ENCODE results near the gene NTN1.

Gene NTN1

DNA sequence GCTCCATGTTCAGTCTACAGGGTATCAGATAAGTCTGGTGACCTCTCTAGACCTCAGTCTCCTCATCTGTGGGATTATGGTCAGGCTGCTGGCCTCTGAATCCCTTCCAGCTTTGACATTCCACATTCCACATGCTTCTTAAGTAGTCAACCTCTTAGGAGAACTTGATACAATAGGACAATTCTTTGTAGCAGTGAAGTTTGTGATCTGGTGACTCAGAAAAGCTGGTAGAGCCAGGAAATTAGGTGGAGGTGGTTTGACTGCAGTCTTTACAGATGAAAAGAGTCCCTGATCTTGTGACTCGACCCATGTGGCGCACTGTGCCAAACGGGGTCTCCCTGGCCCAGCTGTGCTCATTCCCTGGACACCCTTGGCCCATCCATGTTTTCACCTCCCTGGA lies 147.8 kb downstream of the NTN1 start:
- DNase-seq, result no peak

DNA sequence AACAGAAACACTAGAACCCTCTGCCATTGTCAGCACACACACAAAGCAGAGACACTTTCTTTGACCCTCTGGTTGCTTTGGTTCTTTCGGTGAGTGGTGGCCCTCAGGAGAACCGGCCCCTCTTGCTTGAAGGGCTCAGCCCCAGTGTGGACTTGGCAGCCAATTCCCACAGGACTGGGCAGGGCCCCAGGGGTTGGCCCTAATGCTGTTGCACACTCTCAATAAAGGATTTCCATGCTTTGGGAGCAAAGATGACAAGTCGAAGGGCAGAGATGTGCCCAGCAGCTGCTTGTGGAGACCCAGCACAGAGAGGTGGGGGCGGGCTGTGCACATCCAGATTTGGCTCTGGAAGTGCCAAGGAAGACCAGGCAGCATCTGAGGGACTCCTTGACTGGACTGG lies 149.0 kb downstream of the NTN1 start:
- DNase-seq, result no peak

DNA sequence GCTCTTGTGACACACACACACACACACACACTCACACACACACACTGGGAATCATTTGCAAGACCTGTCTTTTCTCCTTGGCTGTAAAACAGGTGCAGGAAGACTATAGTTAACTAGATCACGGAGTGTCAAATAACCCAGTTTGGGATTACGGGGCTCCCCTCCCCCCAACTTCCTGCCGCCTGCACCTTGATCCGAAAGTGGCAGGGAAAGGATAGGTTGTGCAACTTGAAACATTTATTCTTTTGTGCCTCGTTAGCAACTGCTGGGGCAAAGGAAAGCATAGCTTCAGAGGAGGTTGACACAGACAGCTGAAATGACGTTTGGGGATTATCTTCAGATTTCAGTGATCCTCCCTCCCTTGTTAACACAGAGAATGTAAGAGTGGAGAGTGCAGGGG lies 149.5 kb downstream of the NTN1 start:
- DNase-seq, result no peak

DNA sequence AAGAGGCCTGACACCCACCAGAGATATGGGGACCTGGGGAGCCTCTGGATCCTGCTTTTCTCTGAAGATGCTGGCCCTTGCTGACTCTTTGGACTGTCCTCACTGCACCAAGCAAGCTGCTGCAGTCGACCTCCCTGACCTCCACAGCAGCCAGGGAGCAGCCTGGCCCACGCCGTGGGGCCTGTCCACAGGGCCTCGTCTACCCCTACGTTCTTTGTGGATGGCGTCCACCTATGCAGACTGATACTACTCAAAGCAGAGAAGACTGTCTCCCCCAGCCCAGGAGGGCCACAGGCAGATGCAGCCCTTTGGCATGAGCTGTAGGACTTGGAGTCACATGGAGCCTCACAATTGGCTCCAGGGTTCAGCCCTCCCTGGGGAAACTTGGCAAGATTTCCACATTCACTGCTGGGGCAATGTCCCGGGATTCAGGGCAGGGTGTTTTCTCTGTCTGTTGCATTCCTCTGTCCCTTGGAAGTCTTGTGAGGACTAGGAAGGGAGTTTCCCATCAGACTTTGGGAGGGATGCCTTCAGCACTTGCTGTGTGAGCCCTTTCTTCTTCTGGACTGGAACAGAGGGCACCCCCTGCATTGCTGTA lies 152.2 kb downstream of the NTN1 start:
- DNase-seq, result no peak

DNA sequence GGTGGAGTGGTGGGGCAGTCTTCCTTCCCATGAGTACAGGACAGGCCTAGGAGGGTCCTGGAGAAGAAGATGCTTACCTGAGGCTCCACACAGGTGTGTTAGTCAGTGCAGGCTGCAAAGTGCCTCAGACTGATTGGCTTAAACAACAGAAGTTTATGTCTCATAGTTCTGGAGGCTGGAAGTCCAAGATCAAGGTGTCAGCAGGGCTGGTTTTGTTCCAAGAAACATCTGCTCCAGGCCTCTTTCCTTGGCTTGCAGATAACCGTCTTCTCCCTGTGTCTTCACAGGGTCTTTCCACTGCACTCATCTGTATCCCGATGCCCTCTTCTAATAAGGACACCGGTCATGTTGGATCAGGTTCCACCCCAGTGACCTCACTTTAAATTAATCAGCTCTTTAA lies 153.0 kb downstream of the NTN1 start:
- no peak for DNase-seq

DNA sequence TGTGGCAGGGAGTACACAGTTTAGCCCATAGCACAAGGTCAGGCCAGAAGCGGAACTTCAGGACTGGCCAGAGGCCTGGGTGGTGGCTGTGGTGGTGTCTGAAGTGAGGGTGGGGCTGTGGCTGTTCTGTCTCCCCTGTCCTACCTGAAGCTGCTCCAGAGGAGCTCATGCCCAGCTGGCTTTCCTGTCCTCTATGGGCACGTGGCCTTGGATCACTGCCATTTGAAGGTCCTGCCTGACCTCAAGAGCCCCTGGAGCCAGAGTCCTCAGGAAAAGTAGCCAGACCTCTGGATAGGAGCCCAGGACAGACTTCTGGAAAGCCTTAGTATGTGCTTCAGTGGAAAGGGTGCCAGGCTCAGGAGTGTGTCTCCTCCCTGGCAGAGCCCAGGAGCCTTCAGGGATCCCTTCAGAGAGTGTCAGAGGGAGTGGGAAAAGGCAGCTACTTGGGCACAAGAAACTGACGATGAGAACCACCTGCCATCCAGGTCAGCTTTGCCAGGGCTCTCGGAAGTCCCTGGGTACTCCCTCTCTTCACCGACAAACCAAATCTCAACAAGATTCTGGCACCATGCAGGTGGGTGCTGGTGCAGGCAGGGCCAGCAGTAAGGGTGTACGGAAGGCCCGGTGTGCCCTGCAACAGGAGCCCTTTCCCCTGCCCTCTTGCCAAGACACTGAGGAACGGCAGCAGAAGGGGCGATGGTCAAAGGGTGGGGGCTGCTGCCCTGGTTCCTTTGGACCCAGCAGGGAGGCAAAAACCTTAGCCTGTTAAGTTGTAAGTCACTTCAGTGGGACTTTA lies 153.7 kb downstream of the NTN1 start:
- DNase-seq, result no peak

DNA sequence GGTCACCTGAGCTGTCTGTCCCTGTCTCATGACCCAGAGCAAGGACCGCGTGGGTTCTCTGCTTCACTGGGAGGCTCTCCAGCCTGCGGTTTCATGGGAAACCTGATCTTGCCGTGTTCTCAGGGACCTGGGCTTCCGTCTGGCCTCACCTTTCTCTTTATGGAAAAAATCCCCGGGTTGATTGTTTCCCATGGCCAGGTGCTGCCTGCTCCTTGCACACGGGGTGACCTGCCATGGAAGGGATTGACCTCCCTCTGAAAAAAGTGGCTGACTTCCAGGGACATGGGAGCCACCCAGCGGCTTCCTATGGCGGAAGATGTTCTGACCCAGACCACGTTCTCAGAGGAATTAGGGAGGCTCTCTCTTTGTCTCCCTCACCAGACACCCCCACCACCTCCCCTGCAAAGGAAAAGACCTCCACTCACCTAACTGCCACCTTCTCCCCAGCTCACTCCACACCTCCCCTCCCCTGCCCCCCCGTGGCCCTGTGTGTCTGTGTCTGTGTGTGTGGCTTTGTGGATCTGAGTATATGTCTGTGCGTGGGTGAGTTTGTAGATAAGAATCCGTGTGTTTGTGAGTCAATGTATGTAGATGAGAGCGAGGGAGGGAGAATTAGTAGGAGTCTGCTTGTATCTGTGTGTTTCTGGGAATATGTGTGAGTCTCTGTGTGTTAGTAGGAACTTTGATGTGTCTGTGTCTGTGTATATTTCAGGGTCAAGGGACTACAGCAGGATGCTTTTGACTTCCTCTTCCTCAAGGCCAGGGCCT lies 154.6 kb downstream of the NTN1 start:
- no peak for DNase-seq

DNA sequence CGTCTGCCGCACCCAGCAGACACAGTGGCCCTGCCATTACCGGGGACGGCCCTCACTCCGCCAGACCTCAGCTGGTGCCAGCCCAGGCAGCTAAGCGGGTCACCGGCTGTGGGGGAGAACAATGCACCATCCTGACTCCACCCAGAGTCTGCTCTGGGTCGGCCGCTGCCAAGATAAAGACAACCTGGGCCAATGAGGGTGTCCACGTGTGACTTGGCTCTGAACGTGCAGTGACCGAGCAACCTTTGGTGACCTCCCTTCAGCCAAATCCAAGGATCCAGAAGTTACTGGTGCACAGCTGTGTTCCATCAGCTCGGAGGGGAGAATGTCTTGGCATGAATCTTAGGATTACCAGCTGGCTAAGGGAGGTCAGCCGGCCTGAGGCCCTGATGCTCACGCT lies 155.9 kb downstream of the NTN1 start:
- DNase-seq, result no peak

DNA sequence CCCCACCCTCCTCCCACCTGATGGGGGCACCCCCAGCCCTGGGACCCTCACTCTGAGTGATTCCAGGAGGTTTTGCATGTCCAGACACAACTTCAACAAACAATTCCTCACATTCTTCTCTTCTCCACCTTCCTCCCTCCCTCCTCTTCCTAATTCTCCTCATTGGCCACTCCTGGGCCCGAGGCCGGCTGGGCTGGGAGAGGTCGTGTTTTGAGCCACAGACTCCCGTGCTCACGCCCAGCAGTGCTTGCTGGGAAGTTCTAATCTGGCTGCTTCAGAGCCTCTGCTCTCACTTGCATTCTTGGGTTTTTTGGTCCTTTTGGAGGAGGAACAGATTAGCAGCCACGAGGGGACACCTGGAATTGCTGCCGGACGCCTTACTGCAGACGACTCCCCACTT lies 157.0 kb downstream of the NTN1 start:
- no peak for DNase-seq

DNA sequence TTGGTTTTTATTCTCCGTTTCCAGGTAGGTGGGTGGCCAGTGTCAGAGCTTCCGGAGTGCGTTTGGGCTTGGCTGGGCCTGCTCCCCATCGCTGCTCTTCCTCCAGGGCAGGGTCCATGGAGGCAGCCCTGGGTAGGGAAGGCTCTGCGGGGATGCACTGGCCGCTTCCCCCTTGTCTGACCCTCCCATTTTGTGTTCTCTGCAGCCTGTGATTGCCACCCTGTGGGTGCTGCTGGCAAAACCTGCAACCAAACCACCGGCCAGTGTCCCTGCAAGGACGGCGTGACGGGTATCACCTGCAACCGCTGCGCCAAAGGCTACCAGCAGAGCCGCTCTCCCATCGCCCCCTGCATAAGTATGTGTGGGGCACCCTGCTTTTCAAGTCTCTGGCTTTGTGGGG lies 158.3 kb downstream of the NTN1 start:
- no peak for DNase-seq

DNA sequence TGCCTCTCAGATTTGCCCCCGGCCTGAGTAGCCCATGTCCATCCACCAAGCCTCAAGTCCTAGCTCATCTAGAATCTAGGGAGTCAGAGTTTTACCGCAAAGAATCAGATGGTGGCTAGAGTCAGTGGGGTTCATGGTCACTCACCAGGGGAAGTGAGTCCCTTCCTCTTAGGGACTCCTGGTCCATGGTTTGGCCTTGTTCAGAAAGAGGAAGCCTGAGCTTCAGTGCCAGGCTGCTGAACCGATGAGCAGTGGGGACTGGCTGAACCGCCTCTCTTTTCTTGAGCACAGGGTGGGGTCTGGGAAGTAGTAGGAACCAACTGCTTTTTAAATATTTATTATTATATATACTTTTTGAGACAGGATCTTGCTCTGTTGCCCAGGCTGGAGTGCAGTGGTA lies 160.3 kb downstream of the NTN1 start:
- no peak for DNase-seq

DNA sequence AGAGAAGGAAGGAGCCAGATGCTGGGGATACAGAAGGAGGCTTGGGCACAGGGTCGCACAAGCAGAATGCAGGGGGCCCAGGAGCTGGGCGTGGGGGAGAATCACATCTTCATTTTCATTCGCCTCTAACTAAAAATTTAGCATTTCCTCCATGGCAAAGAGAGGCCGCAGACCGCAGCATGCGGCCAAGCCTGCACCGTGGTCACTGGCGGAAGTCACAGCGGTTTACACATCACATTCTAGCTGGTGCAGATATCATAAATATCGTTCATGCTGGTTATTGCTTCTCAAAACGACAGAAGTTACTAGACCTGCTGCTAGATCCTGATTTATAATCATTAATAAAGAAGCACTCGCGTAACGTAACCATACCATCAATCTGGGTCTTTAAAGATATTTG lies 162.0 kb downstream of the NTN1 start:
- DNase-seq, result no peak

DNA sequence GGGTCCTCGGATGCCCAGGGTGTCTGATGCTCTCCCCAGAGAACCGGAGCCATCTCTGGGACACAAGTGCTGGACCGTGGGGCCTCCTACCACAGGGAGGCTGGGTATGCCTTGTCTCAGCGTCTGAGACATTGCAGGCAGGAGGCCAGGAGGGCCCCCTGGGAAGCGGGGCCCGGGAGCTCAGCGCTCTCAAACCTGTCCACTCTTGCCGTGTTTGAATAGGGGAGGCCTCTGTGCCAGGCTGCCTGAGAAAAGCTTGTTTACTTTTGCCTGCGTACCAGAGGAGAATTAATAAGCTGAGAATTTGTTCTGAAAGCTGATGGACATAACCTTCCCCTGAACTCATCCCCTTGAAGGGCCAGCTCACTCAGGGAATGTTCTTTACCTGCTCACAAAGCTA lies 163.8 kb downstream of the NTN1 start:
- DNase-seq, result no peak

DNA sequence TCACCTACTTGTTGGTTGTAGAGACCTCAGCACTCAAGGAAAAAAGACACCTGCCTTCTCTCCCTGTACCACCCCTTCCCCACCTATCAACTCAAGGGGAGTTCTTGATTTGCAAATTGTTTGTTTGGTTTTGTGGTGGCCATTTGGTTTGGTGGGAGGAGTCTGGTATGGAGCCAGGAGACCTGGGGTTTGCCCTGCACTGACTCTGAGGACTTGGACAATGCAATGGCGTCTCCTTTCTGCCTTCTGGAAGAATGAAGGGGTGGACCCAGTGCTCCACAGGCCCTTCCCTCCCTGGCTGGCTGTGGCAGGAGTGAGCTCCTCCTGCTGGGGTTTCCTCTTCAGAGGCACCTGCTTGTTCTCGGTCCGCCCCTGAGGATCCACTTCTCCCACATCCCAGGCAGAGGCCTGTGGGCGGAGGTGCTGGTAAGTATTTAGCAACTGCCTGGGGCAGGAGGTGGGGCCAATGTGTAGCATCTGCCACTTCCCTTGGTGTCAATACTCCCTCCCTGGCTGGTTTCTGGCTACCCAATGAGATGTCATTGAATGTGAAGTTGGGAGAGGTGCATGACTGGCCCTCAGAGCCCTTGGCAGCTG lies 164.5 kb downstream of the NTN1 start:
- no peak for DNase-seq

DNA sequence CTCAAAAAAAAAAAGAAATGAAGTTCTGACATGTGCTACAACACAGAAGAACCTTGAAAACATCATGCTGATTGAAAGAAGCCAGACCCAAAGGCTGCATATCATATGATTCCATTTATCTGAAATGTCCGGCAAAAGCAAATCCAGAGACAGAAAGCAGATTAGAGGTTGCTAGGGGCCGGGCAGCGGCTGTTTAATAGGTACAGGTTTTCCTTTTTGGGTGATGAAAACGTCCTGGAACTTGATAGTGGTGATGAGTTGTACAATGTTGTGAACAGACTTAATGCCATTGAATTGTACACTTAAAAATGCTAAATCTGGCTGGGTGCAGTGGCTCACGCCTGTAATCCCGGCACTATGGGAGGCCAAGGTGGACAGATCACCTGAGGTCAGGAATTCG lies 166.5 kb downstream of the NTN1 start:
- no peak for DNase-seq

DNA sequence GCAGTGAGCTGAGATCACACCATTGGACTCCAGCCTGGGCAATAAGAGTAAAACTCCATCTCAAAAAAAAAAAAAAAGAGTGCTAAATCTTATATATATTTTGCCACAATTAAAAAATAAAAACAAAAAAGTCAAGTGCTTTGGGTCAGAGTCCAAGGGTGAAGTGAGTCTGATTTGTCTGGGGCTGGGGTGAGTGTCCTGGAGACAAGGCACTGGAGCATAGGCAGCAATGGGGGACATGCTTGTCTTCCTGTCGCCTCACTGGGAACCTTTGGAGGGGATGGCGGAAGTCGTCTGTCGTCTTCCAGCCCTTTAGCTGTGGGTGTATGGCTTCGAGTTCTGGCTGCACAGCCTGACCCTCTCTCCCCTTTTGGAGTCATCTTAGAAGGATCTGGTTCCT lies 167.1 kb downstream of the NTN1 start:
- DNase-seq, result no peak

DNA sequence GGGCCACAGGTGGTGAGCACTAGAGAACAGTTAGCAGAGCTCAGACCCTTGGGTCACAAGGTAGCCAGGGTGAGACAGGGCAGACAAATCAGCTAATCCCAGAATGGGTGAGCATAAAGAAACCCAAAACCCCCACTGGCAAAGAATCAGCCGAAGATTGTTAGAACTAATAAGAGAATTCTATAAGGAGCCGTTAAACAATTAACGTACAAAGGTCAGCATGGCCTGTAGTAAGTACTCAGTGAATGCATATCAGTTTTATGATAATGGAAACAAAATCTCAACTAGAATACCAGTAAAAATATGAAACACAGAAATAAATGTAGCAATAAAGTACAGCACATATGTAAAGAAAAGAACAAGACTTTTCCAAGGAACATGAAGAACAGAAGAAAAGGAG lies 168.6 kb downstream of the NTN1 start:
- DNase-seq, result no peak

DNA sequence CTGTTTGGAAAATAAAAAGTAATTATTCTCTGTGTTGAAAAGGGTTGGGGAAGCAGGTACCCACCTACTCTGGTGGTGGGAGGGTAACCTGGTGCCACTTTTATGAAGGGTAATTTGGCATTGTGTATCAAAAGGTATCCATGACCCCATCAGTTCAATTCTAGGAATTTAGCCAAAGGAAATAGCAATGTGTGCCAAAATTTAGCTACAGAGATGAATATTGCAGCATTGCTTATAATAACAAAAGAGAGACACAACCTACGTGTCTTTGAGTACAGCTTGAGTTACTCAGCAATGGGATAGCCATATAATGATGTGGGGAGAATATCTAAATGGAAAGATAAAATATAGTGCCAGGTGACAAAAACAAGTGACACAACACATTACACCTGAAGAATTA lies 170.7 kb downstream of the NTN1 start:
- DNase-seq, result no peak

DNA sequence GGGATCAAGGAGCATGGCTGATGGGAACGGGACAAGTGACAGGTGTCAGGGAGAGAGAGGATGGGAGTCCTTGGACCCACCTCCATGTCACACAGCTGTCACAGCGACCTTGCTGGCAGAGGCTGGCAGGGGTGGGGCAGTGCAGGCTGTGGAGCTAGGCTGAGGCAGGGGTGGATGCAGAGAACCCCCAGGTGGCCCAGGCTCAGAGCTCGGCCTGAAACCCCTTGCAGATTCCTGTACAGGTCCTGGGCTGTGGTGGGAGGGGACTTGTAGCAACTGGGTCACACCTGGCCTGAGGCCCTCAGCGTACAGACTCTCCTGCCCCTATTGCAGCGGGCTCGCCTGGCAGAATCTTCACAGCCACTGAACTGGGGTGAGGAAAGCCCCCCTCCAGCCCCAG lies 174.1 kb downstream of the NTN1 start:
- DNase-seq, result no peak

DNA sequence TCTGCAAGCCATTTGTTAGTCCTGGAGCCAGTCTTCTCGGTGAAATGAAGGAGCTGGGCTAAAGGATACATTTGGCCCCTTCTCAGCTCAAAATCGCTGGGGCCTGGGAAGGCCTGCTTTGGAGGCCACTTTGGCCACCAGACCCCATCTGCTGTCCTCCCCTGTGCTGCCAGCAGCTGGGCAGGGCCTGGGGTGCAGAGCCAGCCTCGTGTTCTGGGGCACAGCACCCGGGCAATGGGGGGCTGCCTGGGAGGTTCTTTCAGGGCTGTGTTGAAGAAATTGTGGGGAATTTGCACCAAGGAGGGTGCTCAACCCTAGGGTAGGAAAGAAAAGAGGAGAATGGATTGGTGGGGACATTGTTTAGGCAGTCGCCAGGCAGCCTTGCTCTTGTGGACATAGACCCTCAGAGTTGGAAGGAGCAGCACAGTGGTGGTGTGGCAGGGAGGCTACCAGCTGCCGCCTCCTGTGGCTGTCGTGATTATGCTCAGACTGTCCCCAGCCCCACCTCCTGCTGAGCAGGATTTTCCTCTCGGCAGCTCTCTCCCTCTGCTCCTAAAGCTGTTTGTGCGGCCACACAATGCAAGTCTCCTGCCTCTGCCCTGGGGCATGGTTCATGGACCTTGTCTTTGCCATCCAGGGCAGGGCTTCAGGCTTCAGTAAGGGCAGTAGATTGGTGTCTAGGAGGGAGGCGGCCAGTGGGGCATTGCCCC lies 174.8 kb downstream of the NTN1 start:
- DNase-seq, result no peak

DNA sequence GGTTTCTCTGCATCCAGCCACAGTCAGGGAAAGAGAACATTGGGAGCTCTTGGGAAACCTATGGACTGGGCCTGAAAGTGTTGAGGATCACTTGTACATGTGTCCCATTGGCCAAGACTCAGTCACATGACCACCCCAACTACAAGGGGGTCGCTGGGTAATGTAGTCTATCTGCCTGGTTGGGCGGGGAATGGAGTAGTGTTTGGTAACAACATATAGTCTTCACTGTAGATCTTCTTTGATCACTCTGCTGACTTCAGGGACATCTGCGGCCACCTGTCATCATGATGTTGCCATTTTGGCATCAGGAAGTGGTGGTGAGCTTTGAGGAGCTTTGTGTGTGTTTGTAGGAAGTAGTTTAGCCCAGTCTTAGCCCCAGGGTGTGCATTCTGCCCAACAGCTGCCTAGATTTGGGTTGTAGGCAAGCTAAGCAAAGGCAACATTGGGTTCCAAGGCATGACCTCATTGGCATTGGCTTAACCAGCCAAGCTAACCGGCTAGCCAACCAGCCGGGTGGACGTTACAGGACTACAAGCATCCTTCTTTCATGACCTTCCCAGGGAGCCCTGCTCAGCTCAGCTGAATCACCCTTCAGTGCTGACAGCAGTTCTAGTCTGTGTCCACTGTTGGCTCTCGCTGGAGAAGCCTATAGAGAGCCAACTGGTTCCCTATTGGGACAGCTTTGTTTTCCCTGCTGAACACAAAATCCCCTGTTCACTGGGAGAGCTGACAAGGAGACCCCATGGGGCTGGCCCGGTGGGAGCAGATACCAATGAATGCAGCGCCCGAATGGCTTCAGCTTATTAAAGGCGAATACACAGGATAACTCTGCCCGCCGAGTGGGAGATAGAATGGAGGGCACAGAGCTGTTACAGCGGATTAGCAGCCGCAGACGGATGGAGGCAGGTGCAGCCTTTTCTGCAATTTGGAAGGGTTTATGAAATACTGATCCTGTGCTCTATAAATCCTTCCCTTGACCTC lies 178.6 kb downstream of the NTN1 start:
- DNase-seq, result no peak
